ENCODE data around the gene PARD3.

PARD3 gene

GRCh38 chr10:34475786-34476185, 339.3 kb downstream of the PARD3 start:
- Histone ChIP-seq H3K9ac (ENCODE audit: low read depth, low read length) (no peak overlapping the region), H3K27ac (ENCODE audit: low read length) (no peak overlapping the region), H2AFZ (ENCODE audit: low read depth, low read length) (no peak overlapping the region), H3K79me2 (ENCODE audit: insufficient read depth, low read length) (peaks cover 6% of the 10 kb centered on the region), H3K4me3 (ENCODE audit: low read depth in 1 of 2, low read length in 2 of 2) (no peak overlapping the region), H3K9me3 (ENCODE audit: insufficient read depth, low read length, severe bottlenecking) (no peaks in the 10 kb centered on the region), H3K36me3 (ENCODE audit: insufficient read depth, low read length) (no peaks in the 10 kb centered on the region), H4K20me1 (ENCODE audit: insufficient read depth, low read length) (peaks cover 8% of the 10 kb centered on the region), H3K27me3 (ENCODE audit: insufficient read depth, low read length, poor library complexity) (no peaks in the 10 kb centered on the region), H3K4me2 (ENCODE audit: insufficient read depth, low read length) (no peak overlapping the region), H3K4me1 (ENCODE audit: insufficient read depth, low read length) (no peaks in the 10 kb centered on the region)
- DNase-seq: no peak
- TF ChIP-seq CTCF (IDR thresholded peaks at IDR 0.05; ENCODE audit: borderline replicate concordance, extremely low read depth, low read length, poor library complexity, severe bottlenecking) (no peak), EZH2 (IDR thresholded peaks at IDR 0.05; ENCODE audit: borderline replicate concordance, low read depth, low read length, severe bottlenecking) (no peak)
- ATAC-seq (ENCODE audit: insufficient read depth, low read depth): no peak

GRCh38 chr10:34475274-34475646, 339.8 kb downstream of the PARD3 start:
- no peaks in the 10 kb centered on the region for H3K36me3 ChIP-seq (ENCODE audit: insufficient read depth, low read length)
- no peak overlapping the region for H3K9ac ChIP-seq (ENCODE audit: low read depth, low read length)
- DNase-seq: no peak
- H3K4me1 ChIP-seq (ENCODE audit: insufficient read depth, low read length): no peaks in the 10 kb centered on the region
- H3K4me3 ChIP-seq (ENCODE audit: low read depth in 1 of 2, low read length in 2 of 2): no peak overlapping the region
- ATAC-seq (ENCODE audit: insufficient read depth, low read depth): no peak
- no peaks in the 10 kb centered on the region for H3K27me3 ChIP-seq (ENCODE audit: insufficient read depth, low read length, poor library complexity)
- H4K20me1 ChIP-seq (ENCODE audit: insufficient read depth, low read length): peaks cover 8% of the 10 kb centered on the region
- H2AFZ ChIP-seq (ENCODE audit: low read depth, low read length): no peak overlapping the region
- H3K4me2 ChIP-seq (ENCODE audit: insufficient read depth, low read length): no peak overlapping the region
- H3K9me3 ChIP-seq (ENCODE audit: insufficient read depth, low read length, severe bottlenecking): no peaks in the 10 kb centered on the region
- H3K27ac ChIP-seq (ENCODE audit: low read length): no peak overlapping the region
- H3K79me2 ChIP-seq (ENCODE audit: insufficient read depth, low read length): peaks cover 6% of the 10 kb centered on the region
- TF ChIP-seq CTCF (IDR thresholded peaks at IDR 0.05; ENCODE audit: borderline replicate concordance, extremely low read depth, low read length, poor library complexity, severe bottlenecking) (no peak), EZH2 (IDR thresholded peaks at IDR 0.05; ENCODE audit: borderline replicate concordance, low read depth, low read length, severe bottlenecking) (no peak)

- ATAC-seq (ENCODE audit: insufficient read depth, low read depth) (no peak), DNase-seq (no peak)
- Histone ChIP-seq H3K27me3 (ENCODE audit: insufficient read depth, low read length, poor library complexity) (no peaks in the 10 kb centered on the region), H3K4me2 (ENCODE audit: insufficient read depth, low read length) (no peak overlapping the region), H3K9me3 (ENCODE audit: insufficient read depth, low read length, severe bottlenecking) (no peaks in the 10 kb centered on the region), H3K9ac (ENCODE audit: low read depth, low read length) (no peak overlapping the region), H2AFZ (ENCODE audit: low read depth, low read length) (no peak overlapping the region), H3K79me2 (ENCODE audit: insufficient read depth, low read length) (peaks cover 4% of the 10 kb centered on the region), H3K36me3 (ENCODE audit: insufficient read depth, low read length) (peaks cover 4% of the 10 kb centered on the region; the same call in 1 of the 2 replicates), H3K4me1 (ENCODE audit: insufficient read depth, low read length) (no peaks in the 10 kb centered on the region), H3K27ac (ENCODE audit: low read length) (no peak overlapping the region), H3K4me3 (ENCODE audit: low read depth in 1 of 2, low read length in 2 of 2) (no peak overlapping the region), H4K20me1 (ENCODE audit: insufficient read depth, low read length) (peaks cover 3% of the 10 kb centered on the region; the same call in 1 of the 2 replicates)
- no peak for TF ChIP-seq CTCF (IDR thresholded peaks at IDR 0.05; ENCODE audit: borderline replicate concordance, extremely low read depth, low read length, poor library complexity, severe bottlenecking)
- no peak for TF ChIP-seq EZH2 (IDR thresholded peaks at IDR 0.05; ENCODE audit: borderline replicate concordance, low read depth, low read length, severe bottlenecking)
Measured at GRCh38 chr10:34474555-34475273, 340.4 kb downstream of the PARD3 start.
